GM06990 (cell line): ENCODE results near the gene TSPAN3.

Experiments
- DNase-seq: peaks from one replicate; pipeline ENCODE4 v3.0.0-alpha.2; 2011; ENCODE audit not compliant: insufficient read length; ENCODE audit errors: extremely low read depth
- H3K27me3 ChIP-seq: replicated peaks from 2 replicates; pipeline ENCODE4 v1.6.0; 2011; ENCODE audit warnings: low read length; ENCODE audit not compliant: control insufficient read depth, insufficient read depth
- H3K36me3 ChIP-seq: 2 replicates; pipeline ENCODE4 v1.5.1; 2011; ENCODE audit warnings: low read length; ENCODE audit not compliant: control insufficient read depth, insufficient read depth
- H3K4me3 ChIP-seq: replicated peaks from 2 replicates; pipeline ENCODE4 v1.5.1; 2011; ENCODE audit warnings: low read depth, mild to moderate bottlenecking, control low read depth, low read length
- CTCF ChIP-seq: IDR thresholded peaks from 2 replicates; pipeline ENCODE4 v1.5.1; 2011; ENCODE audit warnings: low read length, control low read depth, mild to moderate bottlenecking, inconsistent platforms; ENCODE audit not compliant: insufficient read depth, poor library complexity, severe bottlenecking

The TSPAN3 gene

GRCh38 chr15:77042955-77043920, 27.7 kb downstream of the TSPAN3 start:
- no peak overlapping the region for H3K4me3 ChIP-seq
- H3K27me3 ChIP-seq: no peaks in the 10 kb centered on the region
- peaks cover 8% of the 10 kb centered on the region for H3K36me3 ChIP-seq
- no peak for DNase-seq
- TF ChIP-seq CTCF: no peak

DNA sequence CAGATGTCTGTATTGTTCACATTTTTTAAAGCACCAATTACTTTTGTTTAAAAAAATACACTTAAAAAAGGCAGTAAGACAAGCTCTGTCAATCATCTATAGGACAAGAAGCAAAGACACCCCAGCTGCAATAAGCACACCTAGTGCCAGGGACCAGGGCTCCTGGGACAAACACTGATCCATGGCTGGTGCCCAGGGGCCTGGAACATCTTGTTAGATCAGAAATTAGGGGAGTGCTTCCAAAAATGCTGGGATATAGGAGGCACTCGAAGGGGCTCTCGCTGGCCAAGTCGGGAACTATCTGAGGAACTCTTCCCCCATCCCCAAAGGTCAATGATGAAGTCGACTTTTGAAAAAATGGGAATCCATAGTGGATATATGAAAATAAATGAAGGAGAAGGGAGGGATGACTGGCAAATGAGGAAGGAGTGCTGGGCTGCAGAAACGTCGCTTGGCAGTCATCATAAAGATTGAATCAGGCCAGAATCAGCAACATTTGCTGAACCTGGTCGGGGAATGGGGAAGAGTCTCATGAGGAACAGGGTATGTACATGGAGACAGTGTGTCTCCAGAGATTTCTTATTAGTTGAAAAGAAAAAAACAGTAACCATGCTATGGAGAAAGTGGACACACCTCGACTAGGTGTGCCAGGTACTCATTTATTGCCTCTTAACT, 28.5 kb downstream of the TSPAN3 start:
- Histone ChIP-seq H3K27me3 (no peaks in the 10 kb centered on the region), H3K36me3 (peaks cover 10% of the 10 kb centered on the region)
- no peak for DNase-seq

GRCh38 chr15:77040673-77041072, 30.2 kb downstream of the TSPAN3 start:
- no peak overlapping the region for H3K4me3 ChIP-seq
- H3K27me3 ChIP-seq: no peaks in the 10 kb centered on the region
- DNase-seq: no peak
- no peak for TF ChIP-seq CTCF
- H3K36me3 ChIP-seq: peaks cover 19% of the 10 kb centered on the region

More for the DNA sequence above, 28.5 kb downstream of the TSPAN3 start:
- H3K4me3 ChIP-seq: no peak overlapping the region
- TF ChIP-seq CTCF: no peak

GRCh38 chr15:77039848-77040247, 31.1 kb downstream of the TSPAN3 start:
- TF ChIP-seq CTCF: no peak
- no peak overlapping the region for H3K4me3 ChIP-seq
- no peaks in the 10 kb centered on the region for H3K27me3 ChIP-seq
- DNase-seq: no peak
- peaks cover 17% of the 10 kb centered on the region for H3K36me3 ChIP-seq

DNA sequence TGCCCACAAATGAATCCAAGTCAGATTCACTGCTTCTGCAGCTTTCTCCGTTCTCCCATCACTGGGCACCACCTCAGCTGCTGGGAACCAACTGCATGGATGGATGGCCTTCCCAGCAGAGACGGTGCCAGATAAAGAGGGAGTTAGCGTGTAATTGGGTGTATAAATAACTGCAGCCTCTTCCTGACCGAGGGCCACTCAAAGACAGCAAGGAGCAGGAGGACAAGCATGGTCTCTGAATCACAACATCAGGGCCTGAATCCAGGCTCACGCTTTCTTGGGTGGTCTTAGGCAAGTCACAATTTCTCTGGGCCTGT, 31.7 kb downstream of the TSPAN3 start:
- H3K27me3 ChIP-seq: no peaks in the 10 kb centered on the region
- DNase-seq: no peak
- peaks cover 17% of the 10 kb centered on the region for H3K36me3 ChIP-seq
- no peak for TF ChIP-seq CTCF
- H3K4me3 ChIP-seq: no peak overlapping the region
